ENCODE measurements around the gene SLC22A23.

The SLC22A23 gene

GRCh38 chr6:3444276-3445088, 12.4 kb downstream of the SLC22A23 start:
- DNase-seq: peak; percentile 58

- no peak for DNase-seq
Measured at GRCh38 chr6:3443221-3443515, 13.7 kb downstream of the SLC22A23 start.

- peak; percentile 64 for DNase-seq
Measured at GRCh38 chr6:3442431-3443220, 14.2 kb downstream of the SLC22A23 start.

GRCh38 chr6:3440911-3441310, 15.9 kb downstream of the SLC22A23 start:
- DNase-seq: peak; percentile 38

- peak; percentile 75 for DNase-seq
Measured at GRCh38 chr6:3439961-3440360, 16.9 kb downstream of the SLC22A23 start.

GRCh38 chr6:3438190-3439167, 18.4 kb downstream of the SLC22A23 start:
- DNase-seq: peak; percentile 86

- no peak for DNase-seq
Measured at GRCh38 chr6:3433005-3433404, 23.8 kb downstream of the SLC22A23 start.

GRCh38 chr6:3432416-3432815, 24.4 kb downstream of the SLC22A23 start:
- no peak for DNase-seq

- no peak for DNase-seq
Measured at GRCh38 chr6:3431994-3432393, 24.9 kb downstream of the SLC22A23 start.

- peak; percentile 15 for DNase-seq
Measured at GRCh38 chr6:3429211-3429610, 27.6 kb downstream of the SLC22A23 start.

- peak; percentile 10 for DNase-seq
Measured at GRCh38 chr6:3428700-3429099, 28.1 kb downstream of the SLC22A23 start.

- peak; percentile 4 for DNase-seq
Measured at GRCh38 chr6:3428247-3428646, 28.6 kb downstream of the SLC22A23 start.

- no peak for DNase-seq
Measured at GRCh38 chr6:3427687-3428085, 29.2 kb downstream of the SLC22A23 start.

GRCh38 chr6:3426927-3427686, 29.7 kb downstream of the SLC22A23 start:
- peak; percentile 52 for DNase-seq

- peak; percentile 20 for DNase-seq
Measured at GRCh38 chr6:3426091-3426926, 30.5 kb downstream of the SLC22A23 start.

GRCh38 chr6:3425574-3425973, 31.3 kb downstream of the SLC22A23 start:
- DNase-seq: no peak

- no peak for DNase-seq
Measured at GRCh38 chr6:3424185-3424927, 32.5 kb downstream of the SLC22A23 start.

- no peak for DNase-seq
Measured at GRCh38 chr6:3423439-3424184, 33.2 kb downstream of the SLC22A23 start.

- DNase-seq: no peak
Measured at GRCh38 chr6:3422435-3423070, 34.3 kb downstream of the SLC22A23 start.
